Putamen (tissue), 1 donor: ENCODE measurements around the gene PIANP.
A peak's percentile ranks its signal among the peaks of the same experiment; 100 is the strongest.
"Not testable (repeated sequence)": the region's sequence is repeated elsewhere in the genome, so short reads cannot be mapped to it uniquely, and the experiment has no call there.

ENCODE experiments used
- DNase-seq: peaks from one replicate; pipeline ENCODE4 v3.0.0-alpha.2; 2016; ENCODE audit warnings: low spot score

PIANP gene, protein sequence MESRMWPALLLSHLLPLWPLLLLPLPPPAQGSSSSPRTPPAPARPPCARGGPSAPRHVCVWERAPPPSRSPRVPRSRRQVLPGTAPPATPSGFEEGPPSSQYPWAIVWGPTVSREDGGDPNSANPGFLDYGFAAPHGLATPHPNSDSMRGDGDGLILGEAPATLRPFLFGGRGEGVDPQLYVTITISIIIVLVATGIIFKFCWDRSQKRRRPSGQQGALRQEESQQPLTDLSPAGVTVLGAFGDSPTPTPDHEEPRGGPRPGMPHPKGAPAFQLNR

DNA sequence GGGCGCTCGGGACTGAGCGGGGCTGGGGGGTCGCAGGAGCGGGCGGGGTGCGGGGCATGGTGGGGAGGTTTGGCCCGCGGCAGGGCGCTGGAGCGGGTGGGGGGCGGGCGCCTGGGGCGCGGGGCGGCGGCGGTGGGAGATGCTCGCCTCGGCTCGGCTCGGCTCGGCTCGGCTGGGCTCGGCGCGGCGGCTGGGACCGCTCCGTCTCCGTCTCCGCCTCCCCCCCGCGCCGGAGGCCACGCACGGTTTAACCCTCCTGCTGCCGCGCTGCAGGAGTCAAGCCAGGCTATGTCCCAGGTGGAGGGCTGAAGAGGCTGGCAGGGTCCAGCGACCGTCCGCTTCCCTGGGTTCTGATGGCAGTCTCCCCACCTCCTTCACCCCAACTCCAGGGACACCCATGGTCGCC lies at the start of gene PIANP:
TSS of gene PIANP (minus strand) at position 170 of the 406 bp plus-strand sequence. CDS start 2,754 bp downstream, outside the sequence.
- peak; percentile 21 for DNase-seq

DNA sequence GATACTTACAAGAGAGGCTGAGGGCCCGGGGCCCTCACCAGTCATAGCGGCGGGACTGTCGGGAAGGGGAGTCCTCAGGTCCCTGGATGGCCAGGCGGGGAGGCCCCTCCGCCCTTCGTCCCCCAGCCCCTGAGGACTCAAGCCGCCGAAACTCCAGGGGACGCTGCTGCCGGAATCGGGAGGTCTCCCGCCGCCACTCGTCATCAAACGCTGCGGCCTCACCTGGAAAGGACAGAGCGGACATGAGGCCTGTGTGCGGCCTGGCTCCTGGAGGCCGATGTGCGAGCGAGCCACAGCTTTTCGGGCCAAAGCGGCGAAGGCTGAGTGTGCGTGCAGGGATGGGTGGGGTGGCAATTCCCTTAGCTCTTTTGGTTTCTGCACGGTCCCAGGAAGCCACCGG lies 48.1 kb upstream of the PIANP start:
- no peak for DNase-seq

DNA sequence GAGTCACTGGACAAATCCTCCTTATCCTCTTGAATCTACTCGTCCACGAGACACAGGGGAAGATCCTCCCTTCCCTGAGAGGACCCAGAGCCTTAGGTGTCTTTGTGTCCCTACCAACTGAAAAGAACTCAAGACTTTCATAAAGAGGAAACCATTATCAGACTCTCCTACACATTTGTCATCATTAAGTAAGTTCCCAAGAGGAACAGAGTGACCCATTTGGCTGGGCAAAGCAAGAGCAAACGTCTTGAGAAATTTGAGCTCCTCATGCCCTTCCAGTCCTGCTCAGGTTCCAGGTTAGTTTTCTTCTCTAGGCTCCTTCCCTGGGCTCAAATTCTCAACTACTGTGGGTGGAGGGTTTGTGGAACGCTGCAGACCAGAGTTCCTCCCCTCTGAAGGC lies 46.6 kb upstream of the PIANP start:
- no peak for DNase-seq

DNA sequence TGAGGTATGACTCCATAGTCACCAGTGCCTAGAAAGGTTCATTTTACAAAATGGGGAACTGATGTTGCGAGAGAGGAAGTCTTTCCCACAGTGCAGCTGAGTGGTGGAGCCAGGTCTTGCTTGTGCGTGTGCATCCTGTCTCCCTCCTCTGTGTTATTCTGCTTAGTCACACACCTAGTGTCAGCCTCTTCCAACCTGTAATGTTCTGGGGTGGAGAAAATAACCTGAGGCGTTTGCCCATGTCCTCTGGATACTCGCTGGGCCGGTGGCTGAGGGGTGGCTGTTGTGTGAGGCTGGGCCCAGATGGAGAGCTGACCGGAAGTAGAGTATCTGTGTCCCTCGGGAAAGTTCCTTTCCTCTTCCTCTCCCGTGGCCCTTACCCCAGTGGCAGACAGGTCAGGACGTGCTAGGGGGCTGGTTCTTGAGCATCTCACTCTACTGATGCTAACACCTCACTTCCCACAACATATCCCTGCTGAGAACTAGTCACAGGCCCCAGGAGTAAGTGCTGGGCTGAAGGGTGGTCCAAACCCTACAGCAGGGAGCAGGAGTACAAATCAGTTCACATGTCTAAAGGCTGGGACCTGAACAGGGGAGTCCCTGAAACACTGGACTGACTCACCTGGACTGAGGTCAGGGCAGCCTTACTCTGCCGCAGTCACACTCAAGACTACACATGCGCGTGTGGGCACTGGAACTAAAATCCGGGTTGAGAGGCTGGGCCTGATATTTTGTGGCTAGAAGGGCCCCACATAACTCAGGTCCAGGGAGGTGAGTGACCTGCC lies 45.3 kb upstream of the PIANP start:
- no peak for DNase-seq

DNA sequence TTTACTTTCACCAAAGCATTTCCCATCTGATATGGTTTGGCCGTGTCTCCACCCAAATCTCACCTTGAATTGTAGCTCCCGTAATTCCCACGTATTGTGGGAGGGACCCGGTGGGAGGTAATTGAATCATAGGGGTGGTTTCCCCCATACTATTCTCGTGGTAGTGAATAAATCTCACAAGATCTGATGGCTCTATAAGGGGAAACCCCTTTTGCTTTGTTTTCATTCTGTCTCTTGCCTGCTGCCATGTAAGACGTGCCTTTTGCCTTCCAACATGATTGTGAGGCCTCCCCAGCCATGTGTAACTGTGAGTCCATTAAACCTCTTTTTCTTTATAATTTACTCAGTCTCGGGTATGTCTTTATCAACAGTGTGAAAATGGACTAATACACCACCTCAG lies 42.7 kb upstream of the PIANP start:
- not testable (repeated sequence) for DNase-seq

DNA sequence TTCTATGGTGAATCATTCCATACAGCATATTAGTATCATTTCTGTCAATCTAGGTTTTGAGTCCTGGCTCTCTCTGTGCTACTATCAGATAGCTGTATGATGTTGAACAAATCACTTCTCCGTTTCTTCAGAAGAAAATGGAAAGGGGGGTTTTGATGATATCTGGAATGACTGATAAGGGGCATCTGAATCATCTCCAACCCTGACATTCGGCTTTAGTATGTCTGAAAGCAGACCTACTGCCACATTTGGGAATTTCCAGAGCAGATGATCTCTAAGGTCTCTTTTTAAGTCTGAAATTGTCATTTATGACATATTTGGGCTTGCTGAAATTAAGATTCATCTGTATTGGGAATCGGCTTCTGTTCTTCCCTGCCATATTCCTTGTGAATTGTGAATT lies 42.2 kb upstream of the PIANP start:
- DNase-seq = no peak

DNA sequence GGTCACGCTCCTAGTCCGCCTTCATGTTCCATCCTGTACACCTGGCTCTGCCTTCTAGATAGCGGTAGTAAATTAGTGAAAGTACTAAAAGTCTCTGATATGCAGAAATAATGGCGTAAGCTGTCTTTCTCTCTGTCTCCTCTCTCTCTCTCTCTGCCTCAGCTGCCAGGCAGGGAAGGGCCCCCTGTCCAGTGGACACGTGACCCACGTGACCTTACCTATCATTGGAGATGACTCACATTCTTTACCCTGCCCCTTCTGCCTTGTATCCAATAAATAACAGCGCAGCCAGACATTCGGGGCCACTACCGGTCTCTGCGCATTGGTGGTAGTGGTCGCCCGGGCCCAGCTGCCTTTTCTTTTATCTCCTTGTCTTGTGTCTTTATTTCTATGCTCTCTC lies 41.5 kb upstream of the PIANP start:
- not testable (repeated sequence) for DNase-seq

DNA sequence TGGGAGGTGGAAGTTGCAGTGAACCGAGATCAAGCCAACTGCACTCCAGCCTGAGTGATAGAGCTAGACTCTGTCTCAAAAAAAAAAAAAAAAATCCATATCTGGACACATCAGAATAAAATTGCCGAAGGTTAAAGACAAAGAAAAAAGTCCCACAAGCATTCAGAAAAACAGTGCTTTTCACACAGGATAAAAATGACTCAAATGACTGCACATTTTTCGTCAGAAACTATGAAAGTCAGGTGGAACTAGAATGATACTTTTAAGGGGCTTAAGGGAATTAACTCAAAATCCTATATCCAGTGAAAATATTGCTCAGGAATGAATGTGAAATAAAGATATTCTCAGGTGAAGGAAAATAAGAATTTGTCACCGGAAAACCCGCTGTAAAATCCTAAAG lies 36.1 kb upstream of the PIANP start:
- DNase-seq = no peak

DNA sequence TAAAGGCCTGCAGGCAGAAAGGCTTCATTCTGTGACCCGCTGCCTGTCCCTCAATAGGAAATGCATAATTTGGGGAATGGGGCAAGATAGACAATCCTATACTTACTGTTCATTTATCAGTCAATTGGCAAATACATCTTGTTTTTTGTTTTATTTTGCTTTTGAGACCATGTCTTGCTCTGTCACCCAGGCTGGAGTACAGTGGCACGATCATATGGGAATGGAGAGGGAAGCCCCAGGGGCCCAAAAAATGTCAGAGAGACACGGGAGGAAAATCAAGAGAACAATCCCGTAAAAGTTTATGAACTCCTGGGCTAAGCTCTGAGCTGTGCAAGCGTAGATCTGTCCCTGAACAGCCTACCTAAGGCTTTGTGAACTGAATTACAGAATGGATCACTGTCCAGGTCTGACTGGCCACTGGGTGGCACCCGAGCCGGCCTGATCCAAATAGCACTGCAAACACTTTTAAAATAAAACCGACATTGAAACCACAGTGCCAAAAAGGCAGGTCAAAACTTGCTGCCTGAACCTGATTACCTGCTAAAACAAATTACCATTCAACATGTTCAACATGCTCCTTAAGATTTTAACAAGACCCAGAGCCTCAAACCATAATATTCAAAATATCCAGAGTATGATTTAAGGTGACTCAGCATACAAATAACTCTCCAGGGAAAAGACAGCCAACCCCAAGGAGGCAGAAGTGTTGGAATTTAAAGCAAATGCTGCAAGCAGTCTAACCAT lies 35.0 kb upstream of the PIANP start:
- DNase-seq = no peak

DNA sequence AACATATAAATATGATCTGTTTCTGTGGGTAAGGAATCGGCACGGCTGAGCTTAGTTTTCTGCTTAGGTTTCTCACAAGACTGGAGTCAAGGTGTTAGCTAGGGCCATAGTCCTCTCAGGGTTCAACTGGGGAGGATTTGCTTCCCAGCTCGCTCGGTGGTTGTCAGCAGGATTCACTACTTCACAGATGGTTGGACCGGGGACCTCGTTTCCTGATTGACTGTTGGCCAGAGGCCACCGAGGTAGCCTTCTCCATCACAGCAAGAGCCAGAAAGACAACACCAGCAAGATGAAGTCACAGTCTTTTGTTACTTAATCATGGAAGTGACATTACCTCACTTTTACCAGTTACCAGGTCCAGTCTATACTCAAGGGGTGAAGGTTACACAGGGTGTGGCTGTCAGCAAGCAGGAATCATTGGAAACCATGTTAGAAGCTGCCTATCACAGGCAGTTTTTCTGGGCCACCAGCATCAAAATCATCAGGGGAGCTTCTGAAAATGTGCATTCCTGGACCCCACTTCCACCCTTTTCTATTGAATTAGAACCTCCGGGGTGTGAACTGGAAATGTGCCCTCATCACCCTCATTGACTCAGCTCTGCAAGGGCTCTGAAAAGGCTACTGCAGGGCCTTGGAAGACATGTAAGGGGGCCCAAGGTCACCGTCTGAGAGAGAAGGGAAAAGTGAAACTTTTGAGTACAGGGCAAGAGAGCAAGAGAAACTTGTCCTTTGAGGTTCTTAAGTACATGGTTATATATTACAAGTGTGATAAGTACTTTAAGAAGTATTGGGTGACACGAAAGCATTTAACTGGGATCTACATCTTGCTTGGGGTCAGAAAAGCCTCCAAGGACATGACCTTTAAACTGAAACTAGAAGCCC lies 34.1 kb upstream of the PIANP start:
- DNase-seq = no peak

DNA sequence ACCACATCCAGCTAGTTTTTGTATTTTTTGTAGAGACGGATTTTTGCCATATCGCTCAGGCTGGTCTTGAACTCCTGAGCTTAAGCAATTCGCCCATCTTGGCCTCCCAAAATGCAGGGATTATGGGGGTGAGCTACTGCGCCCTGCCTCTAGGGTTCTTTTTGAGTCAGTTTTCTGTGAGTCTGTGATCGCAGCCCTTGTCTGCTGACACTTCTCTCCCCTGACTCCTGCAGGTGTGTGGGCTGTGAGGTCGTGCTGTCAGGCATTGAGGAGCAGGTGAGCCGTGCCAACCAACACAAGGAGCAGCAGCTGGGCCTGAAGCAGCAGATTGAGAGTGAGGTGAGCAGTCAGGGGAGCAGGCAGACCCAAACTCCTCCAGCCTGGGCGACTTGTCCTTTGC lies 29.6 kb upstream of the PIANP start:
- DNase-seq = peak; percentile 39

DNA sequence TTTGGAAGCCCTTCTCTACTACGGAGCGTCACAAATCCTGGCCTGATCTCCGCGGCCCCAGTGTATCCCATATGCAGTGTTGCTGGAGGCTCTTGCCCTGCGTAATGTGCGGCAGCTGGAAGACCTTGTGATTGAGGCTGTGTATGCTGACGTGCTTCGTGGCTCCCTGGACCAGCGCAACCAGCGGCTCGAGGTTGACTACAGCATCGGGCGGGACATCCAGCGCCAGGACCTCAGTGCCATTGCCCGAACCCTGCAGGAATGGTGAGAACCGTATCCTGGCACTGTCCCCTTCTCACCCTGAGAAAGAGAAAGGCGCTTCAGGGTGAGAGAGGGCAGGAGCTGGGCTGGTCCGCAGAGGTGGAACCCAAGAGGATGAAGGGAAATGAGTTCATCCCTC lies 28.6 kb upstream of the PIANP start:
- DNase-seq = no peak

DNA sequence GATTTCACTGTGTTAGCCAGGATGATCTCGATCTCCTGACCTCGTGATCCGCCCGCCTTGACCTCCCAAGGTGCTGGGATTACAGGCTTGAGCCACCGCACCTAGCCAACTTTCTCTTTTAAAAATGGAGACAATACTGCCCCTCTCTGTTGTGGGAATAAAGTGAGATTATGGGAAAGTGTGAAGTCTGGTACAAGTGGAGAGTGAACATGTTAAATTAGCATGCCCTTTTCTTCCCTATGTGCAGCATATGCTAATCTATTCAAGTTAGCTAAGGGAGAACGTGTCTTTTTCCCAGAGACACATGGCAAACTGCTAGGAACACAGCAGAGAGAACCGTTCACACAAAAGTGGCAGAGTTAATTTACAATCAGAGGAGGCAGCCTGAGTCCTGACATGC lies 24.7 kb upstream of the PIANP start:
- no peak for DNase-seq

DNA sequence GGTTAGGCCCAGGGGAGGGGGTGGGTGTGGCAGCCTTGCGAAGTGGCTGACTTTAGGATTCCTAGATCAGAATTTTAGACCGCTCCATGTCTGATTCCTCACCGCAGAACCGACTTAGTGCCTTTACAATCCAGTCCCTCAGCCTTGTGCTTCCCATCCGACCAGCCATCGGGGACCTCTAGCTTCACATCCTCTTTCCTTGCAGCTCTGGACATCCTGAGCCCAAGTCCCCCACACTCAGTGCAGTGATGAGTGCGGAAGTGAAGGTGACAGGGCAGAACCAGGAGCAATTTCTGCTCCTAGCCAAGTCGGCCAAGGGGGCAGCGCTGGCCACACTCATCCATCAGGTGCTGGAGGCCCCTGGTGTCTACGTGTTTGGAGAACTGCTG lies 23.8 kb upstream of the PIANP start:
- no peak for DNase-seq

DNA sequence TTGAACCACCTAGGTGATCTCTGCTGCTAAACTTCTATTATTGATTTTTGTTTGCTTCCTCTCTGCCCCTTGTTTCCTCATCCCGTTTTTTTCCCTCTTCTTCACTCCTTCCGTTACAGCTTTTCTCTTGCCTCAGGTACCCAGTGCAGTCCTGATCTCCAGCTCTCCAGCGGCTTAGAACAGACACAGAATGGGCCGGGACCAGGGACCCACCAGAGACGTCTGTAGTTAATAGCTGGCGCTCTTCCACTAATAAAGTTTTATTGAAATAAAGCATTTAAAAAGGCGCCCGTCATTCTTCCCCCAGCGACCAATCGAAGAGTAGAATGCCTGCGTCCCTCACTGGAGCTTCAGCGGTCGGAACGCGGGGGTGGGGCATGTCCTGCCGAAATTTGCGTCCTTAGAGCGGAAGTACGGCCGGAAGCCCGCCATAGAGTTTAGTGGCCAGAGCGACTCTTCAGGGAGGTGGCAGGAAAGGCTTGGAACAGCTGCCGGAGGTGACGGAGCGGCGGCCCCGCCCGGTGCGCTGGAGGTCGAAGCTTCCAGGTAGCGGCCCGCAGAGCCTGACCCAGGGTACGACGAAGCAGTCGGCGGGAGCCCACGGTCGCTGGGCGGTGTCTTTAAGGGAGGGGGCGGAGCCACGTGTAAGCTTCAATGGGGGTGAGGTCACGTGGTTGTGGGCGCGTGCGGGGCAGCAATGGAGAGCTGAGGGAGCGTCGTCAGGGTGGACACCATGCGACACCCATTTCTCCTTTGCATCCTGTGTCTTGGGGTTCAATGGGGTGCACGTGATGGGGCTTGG lies 23.2 kb upstream of the PIANP start, which contains the start of gene COPS7A:
TSS of gene COPS7A (plus strand) at position 440 of the 802 bp plus-strand sequence. CDS start 611 bp downstream, outside the sequence.
- peak; percentile 98 for DNase-seq

DNA sequence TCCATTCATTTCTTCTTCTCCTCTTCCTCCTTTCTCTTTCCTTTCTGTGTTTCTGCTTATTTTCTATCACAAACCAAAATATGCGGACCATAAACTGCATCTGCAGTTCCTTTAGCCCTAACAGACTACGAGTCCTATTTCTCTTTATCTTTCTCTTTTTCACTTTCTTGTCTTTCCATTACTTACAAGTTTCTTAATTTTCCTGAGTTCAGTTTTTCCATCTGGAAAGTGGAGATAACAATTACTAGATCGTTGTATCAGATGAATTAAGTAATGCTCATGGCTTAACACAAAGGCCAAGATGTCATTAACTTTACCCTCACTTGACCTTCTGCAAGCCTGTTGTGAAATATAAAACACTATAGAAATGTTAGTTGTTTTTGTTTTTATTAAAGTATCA lies 22.2 kb upstream of the PIANP start:
- no peak for DNase-seq

DNA sequence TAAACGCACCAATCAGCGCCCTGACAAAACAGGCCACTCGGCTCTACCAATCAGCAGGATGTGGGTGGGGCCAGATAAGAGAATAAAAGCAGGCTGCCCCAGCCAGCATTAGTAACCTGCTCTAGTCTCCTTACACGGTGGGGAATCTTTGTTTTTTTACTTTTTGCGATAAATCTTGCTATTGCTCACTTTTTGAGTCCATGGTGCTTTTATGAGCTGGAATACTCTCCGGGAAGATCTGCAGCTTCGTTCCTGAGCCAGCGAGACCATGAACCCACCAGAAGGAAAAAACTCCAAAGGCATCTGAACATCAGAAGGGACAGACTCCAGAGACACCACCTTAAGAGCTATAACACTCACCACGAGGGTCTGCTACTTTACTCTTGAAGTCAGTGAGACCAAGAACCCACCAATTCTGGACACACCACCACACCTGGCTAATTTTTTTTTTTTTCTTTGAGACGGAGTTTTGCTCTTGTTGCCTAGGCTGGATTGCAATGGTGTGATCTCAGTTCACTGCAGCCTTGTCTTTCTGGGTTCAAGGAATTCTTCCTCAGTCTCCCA lies 16.3 kb upstream of the PIANP start:
- no peak for DNase-seq

DNA sequence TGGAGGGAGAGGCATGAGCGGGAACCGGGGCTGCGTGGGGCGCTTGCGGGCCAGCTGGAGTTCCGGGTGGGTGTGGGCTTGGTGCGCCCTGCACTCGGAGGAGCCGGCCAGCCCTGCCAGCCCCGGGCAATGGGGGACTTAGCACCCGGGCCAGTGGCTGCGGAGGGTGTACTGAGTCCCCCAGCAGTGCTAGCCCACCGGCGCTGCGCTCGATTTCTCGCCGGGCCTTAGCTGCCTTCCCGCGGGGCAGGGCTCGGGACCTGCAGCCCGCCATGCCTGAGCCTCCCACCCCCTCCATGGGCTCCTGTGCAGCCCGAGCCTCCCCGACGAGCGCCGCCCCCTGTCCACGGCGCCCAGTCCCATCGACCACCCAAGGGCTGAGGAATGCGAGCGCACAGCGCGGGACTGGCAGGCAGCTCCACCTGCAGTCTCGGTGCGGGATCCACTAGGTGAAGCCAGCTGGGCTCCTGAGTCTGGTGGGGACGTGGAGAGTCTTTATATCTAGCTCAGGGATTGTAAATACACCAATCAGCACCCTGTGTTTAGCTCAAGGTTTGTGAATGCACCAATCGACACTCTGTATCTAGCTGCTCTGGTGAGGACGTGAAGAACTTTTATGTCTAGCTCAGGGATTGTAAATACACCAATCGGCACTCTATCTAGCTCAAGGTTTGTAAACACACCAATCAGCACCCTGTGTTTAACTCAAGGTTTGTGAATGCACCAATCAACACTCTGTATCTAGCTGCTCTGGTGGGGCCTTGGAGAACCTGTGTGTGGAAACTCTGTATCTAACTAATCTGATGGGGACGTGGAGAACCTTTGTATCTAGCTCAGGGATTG lies 15.6 kb upstream of the PIANP start:
- not testable (repeated sequence) for DNase-seq

DNA sequence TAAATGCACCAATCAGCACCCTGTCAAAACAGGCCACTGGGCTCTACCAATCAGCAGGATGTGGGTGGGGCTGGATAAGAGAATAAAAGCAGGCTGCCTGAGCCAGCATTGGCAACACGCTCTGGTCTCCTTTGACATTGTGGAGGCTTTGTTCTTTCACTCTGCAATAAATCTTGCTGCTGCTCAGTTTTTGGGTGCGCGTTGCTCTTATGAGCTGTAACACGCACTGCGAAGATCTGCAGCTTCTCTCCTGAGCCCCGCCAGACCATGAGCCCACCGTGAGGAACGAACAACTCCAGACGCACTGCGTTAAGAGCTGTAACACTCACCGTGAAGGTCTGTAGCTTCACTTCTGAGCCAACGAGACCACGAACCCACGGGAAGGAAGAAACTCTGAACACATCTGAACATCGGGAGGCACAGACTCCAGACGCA lies 8.4 kb upstream of the PIANP start:
- no peak for DNase-seq

DNA sequence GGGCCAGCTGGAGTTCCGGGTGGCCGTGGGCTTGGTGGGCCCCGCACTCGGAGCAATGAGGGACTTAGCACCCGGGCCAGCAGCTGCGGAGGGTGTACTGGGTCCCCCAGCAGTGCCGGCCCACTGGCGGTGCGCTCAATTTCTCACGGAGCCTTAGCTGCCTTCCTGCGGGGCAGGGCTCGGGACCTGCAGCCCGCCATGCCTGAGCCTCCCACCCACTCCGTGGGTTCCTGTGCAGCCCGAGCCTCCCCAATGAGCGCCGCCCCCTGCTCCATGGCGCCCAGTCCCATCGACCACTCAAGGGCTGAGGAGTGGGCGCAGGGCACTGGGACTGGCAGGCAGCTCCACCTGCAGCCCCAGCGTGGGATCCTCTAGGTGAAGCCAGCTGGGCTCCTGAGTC lies 7.7 kb upstream of the PIANP start:
- DNase-seq = not testable (repeated sequence)
